ENCODE results near the gene PARP8.
"Not testable (repeated sequence)": the region's sequence is repeated elsewhere in the genome, so short reads cannot be mapped to it uniquely, and the experiment has no call there.

PARP8 gene

GRCh38 chr5:50767588-50767987 is 101.2 kb downstream of the PARP8 start:
- DNase-seq (ENCODE audit: extremely low read depth in 1 of 2, low read depth in 1 of 2) = no peak

- DNase-seq (ENCODE audit: extremely low read depth in 1 of 2, low read depth in 1 of 2) = no peak
These were observed 102.2 kb downstream of the PARP8 start for GRCh38 chr5:50768634-50769033.

GRCh38 chr5:50770441-50770840 is 104.0 kb downstream of the PARP8 start:
- DNase-seq (ENCODE audit: extremely low read depth in 1 of 2, low read depth in 1 of 2) = no peak

- not testable (repeated sequence) for DNase-seq (ENCODE audit: extremely low read depth in 1 of 2, low read depth in 1 of 2)
These were observed 108.2 kb downstream of the PARP8 start for GRCh38 chr5:50774446-50775175.

GRCh38 chr5:50786073-50786472 is 119.6 kb downstream of the PARP8 start:
- no peak for DNase-seq (ENCODE audit: extremely low read depth in 1 of 2, low read depth in 1 of 2)

- no peak for DNase-seq (ENCODE audit: extremely low read depth in 1 of 2, low read depth in 1 of 2)
These were observed 125.4 kb downstream of the PARP8 start for GRCh38 chr5:50791813-50792212.

GRCh38 chr5:50792843-50793242 is 126.4 kb downstream of the PARP8 start:
- no peak for DNase-seq (ENCODE audit: extremely low read depth in 1 of 2, low read depth in 1 of 2)

- no peak for DNase-seq (ENCODE audit: extremely low read depth in 1 of 2, low read depth in 1 of 2)
These were observed 128.4 kb downstream of the PARP8 start for GRCh38 chr5:50794812-50795211.

- no peak for DNase-seq (ENCODE audit: extremely low read depth in 1 of 2, low read depth in 1 of 2)
These were observed 131.6 kb downstream of the PARP8 start for GRCh38 chr5:50798002-50798401.

GRCh38 chr5:50799596-50799995 is 133.2 kb downstream of the PARP8 start:
- no peak for DNase-seq (ENCODE audit: extremely low read depth in 1 of 2, low read depth in 1 of 2)

GRCh38 chr5:50800410-50800809 is 134.0 kb downstream of the PARP8 start:
- DNase-seq (ENCODE audit: extremely low read depth in 1 of 2, low read depth in 1 of 2) = no peak

GRCh38 chr5:50807661-50808060 is 141.2 kb downstream of the PARP8 start:
- DNase-seq (ENCODE audit: extremely low read depth in 1 of 2, low read depth in 1 of 2) = no peak

- no peak for DNase-seq (ENCODE audit: extremely low read depth in 1 of 2, low read depth in 1 of 2)
These were observed 142.0 kb downstream of the PARP8 start for GRCh38 chr5:50808406-50808805.

GRCh38 chr5:50811746-50812145 is 145.3 kb downstream of the PARP8 start:
- not testable (repeated sequence) for DNase-seq (ENCODE audit: extremely low read depth in 1 of 2, low read depth in 1 of 2)

GRCh38 chr5:50813691-50814090 is 147.3 kb downstream of the PARP8 start:
- DNase-seq (ENCODE audit: extremely low read depth in 1 of 2, low read depth in 1 of 2) = no peak

- DNase-seq (ENCODE audit: extremely low read depth in 1 of 2, low read depth in 1 of 2) = no peak
These were observed 148.1 kb downstream of the PARP8 start for GRCh38 chr5:50814556-50814955.

- DNase-seq (ENCODE audit: extremely low read depth in 1 of 2, low read depth in 1 of 2) = no peak
These were observed 155.6 kb downstream of the PARP8 start for GRCh38 chr5:50822046-50822445.

GRCh38 chr5:50822761-50823160 is 156.3 kb downstream of the PARP8 start:
- DNase-seq (ENCODE audit: extremely low read depth in 1 of 2, low read depth in 1 of 2) = no peak

- DNase-seq (ENCODE audit: extremely low read depth in 1 of 2, low read depth in 1 of 2) = no peak
These were observed 157.1 kb downstream of the PARP8 start for GRCh38 chr5:50823568-50823967.

GRCh38 chr5:50824109-50824508 is 157.7 kb downstream of the PARP8 start:
- no peak for DNase-seq (ENCODE audit: extremely low read depth in 1 of 2, low read depth in 1 of 2)

GRCh38 chr5:50827516-50828247 is 161.2 kb downstream of the PARP8 start:
- no peak for DNase-seq (ENCODE audit: extremely low read depth in 1 of 2, low read depth in 1 of 2)

GRCh38 chr5:50829023-50829422 is 162.6 kb downstream of the PARP8 start:
- DNase-seq (ENCODE audit: extremely low read depth in 1 of 2, low read depth in 1 of 2) = no peak
